ENCODE data around the gene TEKT1.
"Not testable (repeated sequence)": the region's sequence is repeated elsewhere in the genome, so short reads cannot be mapped to it uniquely, and the experiment has no call there.

TEKT1 gene

DNA sequence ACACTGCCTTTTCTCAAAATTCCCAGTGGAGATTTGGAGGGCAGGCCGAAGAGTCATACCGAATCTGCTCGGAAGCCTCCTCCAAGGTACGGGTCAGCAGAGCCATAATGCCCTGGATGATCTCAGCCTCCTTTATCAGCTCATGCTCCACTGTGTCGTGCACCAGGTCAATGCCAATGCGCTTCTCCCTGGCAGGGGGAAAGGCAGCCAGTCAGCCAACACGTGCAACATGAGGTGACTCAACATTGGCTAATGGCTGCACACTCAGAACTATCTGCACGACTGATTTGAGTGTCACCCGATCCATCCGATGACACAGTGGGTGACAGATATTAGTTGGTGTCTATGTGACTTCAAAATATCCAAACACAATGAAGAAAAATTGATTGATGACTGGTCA, 15.8 kb downstream of the TEKT1 start:
- DNase-seq (ENCODE audit: low read depth) = no peak

DNA sequence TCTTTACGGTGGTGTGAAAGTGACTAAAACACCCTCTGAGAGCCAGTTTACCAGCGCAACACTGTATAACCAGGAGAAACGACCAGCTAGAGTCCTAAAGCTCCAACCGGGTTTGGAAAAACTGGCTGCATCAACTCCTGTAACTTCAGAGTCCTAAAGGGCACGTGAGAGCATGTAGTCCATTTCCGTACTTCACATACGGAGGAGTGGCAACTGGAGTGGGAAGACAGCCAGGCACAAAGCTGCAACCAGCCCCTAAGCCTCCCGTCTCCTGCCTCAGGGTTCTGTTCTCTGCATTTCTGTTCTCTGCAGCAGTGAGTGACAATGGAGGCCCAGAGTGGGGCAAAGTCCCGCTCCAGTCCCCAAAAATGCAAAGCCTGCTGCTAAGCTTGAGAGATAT, 19.2 kb downstream of the TEKT1 start:
- no peak for DNase-seq (ENCODE audit: low read depth)

DNA sequence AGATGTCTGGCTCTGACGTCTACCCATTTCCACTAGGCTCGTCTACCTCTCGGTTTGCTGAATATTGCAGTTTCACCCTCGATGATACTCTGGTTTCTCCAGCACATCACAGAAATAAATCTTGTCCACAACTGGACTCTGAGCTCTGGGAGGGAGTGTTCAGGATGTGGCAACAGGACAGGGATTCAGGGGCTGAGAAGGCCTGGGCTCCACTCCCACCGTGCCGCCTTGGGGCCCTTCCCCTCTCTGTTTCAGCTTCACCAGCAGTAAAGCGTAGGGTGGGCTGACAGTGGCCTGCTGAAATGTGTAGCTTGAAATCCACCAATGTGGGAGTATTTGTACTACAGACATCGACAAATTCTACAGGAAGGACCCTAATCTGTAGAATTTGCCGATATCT, 20.0 kb downstream of the TEKT1 start:
- no peak for DNase-seq (ENCODE audit: low read depth)

DNA sequence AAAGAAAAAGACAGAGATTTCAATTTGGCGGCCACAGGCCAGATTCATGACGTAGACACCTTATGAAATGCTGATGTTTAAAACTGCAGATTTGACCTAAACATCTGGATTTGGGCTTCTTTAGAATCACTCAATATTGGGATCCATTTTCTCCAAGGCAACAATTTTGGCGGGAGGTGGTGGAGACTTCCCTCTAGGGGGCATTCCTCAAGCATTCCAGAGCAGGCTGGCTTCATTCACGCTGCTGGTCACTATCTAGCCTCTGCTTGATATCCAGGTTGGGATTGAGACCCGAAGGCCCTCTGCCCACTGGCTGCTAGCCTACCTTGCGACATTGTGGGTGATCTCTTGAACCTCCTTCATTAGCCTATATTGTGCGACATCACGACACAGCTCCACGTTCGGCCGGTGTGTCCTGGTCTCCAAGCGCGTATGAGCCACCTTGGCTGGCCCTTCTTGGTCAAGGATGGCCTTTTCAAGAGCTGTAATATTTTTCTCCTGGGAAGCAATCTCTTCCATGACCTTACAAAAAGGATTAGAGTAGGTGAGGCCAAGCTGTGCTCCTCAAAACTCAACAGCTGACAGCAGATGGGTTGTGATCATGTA, 31.0 kb downstream of the TEKT1 start:
- DNase-seq (ENCODE audit: low read depth) = no peak

DNA sequence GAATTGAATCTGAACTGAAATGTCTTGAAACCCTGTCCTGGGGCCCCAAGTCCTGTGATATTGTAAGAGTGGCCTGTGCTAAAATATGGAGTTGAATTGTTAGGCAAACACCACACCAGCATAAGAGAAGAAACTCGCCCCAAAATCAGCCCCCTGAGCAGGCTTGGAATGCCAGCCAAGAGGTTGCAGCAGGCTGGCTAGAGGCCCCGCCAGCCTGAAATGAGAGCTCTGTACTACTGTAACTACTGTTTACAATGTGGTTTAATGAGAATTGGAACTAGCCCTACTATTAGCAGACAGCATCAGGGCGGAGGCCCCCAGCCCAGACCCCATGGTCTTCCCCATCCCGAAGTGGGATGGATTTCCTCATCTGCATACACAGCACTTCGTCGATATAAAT, 31.8 kb downstream of the TEKT1 start:
- DNase-seq (ENCODE audit: low read depth) = no peak

DNA sequence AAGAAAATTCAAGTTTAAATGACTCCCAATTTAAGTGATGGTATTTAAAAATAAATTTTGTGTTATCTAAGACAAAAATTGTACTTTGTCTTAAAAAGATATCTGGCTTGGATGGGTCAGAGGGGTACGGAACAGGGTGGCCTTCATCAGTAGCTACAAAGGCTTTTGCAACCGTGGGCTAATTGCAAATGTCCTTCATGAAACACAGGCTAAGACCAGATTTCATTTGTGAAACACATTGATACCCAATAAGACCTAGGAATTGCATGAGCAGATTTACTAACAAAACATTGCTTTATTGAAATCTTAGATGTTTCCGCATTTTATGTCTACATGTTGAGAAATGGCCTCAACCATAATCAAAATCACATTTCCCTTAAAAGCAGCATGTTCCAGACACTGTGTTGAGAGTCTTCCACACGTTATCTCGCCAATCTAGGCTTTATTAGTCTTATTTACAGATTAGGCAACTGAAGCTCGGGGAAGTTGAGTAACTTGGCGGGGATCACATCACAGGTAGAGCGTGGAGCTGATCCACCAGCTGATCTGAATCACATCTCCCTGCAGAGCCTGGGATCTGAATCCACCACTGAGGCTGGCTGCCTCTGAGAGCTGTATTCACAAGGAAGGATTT, 33.7 kb downstream of the TEKT1 start:
- no peak for DNase-seq (ENCODE audit: low read depth)

DNA sequence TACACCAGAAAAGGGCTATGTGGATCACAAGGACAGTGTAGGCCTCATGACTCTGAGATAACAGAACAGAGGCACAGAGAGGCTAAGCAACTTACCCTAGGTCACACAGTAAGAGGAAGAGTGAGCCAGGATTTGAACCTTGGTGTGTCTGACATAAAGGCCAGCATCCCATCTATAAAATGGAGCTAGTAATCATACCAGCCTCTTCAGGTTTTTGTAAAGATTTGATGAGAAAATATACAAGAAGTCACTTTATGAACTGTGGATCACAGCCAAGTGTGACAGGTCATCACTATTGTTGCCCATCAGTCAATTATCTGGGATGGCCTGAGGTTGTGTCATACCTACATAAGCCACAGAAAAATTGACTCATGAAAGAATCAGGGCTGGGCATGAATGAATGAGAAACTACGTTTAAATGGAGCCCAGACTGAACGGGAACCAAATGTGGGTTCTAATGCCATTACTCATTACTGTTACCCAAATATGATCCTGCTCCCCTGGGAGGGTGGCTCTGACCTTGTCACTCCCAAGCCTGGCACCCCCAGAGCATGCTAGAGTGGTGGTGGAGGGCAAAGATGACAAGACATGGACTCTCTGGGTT, 34.5 kb downstream of the TEKT1 start:
- DNase-seq (ENCODE audit: low read depth) = no peak

DNA sequence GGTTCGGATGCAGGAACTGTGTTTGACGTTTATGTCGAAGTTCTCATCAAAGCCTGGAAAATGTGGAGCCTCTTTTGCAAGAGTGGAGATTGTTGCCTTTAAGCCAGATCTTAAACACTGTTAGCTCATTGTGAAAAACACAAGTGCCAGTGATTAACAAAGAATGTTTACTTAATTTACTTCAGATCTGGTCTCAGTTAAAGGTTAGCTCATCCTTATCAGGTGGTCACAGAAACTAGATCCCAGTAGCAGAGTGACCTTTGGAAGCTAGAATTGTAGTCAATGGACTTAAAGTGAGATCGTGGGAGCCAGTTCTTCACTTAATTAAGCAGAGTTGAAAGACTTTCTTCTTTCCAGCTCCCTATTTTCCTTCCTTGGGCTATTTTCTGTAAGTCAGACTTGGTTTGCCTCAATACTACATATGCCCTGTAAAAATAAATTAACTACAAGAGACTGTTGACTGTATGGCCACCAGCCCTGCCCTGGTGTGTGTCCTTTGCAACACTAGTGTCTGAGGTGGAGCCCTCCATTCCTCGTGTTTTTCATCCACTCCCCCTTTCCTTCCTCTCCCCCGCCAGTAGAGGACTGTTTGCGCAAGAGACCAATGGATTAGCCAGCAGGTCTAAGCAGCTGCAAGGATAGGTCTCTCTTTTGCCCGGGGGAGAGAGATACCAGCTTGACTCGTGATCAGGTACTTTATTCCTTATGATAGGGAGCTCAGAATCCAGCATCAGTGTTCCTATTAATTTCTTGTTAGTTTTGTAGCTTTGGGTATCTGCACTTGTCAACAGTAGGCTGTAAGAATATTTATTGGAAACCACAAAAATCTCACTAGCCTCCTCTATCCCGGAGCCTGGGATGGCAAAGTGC, 35.3 kb downstream of the TEKT1 start:
- no peak for DNase-seq (ENCODE audit: low read depth)

DNA sequence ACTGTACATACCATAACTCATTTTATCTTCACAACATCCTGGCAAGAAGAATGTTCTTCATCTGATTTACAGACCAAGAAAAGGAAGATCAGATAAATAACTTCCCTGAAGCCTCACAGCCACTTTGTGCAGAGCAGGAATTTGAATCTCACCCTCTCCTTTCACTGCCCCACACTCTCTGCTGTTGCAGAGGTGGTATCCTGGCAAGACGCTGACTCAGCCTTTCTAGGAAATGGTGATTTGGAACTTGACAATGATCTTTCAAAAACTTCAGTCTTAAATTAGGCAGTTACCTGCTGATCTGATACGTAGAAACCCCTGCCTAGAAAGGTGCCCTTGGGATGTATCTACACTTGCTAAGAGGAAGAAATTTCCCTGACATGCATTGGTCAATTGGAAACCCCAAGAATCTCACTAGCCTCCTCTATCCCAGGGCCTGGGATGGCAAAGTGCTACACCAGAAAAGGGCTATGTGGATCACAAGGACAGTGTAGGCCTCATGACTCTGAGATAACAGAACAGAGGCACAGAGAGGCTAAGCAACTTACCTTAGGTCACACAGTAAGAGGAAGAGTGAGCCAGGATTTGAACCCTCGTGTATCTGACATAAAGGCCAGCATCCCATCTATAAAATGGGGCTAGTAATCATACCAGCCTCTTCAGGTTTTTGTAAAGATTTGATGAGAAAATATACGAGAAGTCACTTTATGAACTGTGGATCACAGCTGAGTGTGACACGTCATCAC, 37.6 kb downstream of the TEKT1 start:
- DNase-seq (ENCODE audit: low read depth) = no peak

DNA sequence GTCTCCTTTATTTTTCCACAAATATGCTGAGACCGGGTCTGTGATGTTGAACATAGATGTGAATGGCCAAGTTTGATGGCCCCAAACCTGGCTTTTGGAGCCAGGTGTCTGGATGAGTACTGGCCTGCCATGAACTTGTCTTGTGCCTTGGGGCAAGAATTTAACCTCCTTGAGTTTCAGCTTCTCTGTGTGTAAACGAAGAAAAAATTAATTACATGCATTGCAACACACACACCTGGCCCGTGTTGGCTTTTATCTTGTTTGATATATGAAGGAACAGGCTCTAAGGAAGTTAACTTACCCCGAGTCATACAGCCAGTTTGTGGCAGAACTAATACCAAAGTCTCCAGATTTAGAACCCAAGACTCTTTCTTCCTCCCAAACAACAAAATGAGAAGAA, 42.4 kb downstream of the TEKT1 start:
- DNase-seq (ENCODE audit: low read depth) = no peak

DNA sequence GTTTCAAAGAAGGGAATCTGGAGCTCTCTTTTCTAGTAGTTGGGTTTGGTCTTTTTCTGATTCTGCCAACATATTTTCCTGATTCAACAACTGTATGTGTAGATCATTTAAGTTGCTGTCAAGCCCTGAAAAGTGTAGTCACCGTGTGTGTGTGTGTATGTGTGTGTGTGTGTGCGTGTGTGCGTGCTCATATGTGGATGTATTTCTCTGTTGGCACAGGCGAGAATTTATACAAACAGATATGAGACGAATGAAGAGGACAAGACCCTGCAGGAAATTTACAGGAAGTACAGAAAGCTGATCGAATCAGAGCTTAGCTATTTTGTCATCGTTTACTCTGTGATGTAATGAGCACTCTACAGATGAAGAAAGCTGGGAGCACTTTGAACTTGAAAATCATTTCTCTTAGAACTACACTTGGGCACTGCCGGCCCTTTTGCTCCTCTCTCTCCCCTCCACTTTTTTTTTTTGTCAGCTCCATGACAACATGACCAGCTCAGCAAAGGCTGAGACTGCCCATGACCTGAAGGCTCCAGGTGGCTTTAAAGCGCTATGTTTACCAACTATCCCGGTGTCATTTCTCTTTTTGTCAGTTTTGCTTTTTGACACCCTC, 44.3 kb downstream of the TEKT1 start:
- DNase-seq (ENCODE audit: low read depth) = no peak

DNA sequence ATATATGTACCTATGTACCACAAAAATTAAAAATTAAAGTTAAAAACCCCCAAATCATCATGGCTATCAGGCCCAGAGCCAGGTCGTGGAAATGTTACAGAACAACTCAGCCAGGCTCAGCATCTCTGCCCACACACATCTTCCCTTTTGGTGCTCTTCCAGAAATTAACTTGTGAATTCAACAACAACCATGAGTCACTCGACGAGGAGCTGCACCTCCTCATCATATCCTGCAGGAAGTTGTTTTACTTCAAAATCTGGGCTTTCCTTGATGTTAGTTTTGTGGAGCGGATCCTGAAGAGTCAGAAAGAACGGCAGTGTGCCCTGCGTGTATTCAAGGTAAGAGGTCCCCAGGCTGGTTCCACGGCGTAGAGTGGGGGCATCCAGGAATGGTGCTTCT, 44.9 kb downstream of the TEKT1 start:
- no peak for DNase-seq (ENCODE audit: low read depth)

DNA sequence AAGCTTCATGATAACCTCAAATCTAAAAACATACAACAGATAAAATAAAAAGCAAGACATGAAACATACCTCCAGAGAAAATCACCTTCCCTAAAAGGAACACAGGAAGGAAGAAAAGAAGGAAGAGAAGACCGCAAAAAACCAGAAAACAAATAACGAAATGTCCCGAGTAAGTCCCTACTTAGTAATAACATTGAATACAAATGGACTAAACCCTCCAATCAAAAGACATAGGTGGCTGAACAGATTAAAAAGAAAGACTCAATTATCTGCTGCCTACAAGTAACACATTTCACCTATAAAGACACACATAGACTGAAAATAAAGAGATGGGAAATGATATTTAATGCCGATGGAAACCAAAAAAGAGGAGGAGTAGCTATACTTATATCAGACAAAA, 49.3 kb downstream of the TEKT1 start:
- no peak for DNase-seq (ENCODE audit: low read depth)

DNA sequence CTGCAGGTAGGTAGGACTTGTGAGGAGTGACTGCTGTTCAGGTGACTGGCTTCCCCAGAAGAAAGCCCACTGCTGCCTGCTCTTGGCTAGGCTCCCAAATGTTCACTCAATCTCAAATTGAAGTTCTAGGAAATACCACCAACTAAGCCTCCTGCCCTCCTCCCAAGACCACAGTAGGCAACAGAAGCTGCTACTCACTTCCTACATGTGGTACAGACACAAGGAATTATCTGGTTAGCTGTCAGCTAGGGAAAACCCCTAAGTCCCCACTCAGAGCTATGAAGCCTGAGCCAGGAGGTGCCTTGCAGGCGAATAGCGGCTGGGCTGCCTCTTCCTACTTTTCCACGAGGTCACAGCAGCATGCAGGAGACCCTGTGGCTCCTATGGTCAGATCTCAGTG, 50.6 kb downstream of the TEKT1 start:
- DNase-seq (ENCODE audit: low read depth) = no peak

DNA sequence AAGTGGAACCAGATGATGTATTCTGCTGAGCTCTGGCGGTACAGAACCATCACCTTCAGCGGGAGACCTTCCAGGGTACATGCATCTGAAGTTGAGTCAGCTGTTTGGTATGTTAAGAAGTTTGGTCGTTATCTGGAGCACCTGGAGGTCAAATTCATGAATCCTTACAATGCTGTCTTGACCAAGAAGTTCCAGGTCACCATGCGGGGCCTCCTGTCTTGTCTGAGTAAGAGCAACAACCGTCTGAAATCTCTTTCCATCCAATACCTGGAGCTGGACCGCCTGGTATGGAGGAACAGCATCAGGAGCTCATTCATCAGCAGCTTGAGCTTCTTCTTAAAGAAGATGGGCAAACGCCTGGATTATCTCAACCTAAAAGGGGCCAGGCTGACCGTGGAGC, 51.5 kb downstream of the TEKT1 start:
- no peak for DNase-seq (ENCODE audit: low read depth)

DNA sequence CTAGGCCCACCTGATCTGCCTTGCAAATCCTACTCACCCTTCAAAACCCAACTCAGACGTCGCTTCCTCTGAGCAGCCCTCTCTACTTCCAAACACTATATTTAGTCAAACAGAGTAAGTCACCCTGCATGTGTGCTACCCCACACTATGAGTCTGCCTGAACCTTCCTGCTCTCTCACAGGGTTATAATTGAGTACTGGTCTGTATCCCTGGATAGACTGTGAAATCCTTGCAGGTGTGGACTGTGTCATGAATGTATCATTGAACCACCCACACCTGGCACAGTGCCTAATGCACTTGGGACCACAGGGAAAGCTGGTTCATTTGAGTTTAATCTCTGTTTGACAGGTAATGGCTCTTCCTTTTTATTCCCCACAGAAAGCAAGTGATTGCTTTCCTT, 52.1 kb downstream of the TEKT1 start:
- DNase-seq (ENCODE audit: low read depth) = no peak

DNA sequence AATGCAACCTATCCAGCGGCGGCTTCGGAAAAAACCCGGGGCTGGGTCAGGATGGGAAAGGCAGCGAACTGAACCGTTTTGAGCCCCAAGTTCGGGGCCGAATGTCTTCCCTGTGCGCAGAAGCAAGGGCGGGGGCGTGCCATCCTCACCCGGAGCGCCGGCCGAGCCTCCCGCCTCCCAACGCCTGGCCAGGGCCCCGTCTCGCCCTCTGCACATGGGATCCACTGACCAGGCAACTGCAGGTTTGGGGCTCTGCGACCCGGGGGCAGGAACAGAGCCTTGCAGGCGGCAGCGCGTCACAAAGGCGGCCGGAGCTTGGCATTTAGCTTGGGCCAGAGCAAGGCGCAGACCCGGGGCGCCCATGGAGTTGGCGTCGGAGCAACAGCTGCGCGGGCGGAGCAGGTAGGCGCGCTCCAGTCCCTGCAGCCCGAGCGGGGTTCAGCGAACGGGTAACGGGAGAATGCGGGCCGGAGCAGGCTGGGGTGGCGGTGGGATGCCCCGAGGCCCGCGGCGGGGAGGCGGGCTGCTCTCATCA, 55.6 kb downstream of the TEKT1 start, which contains the start of gene FBXO39:
TSS of gene FBXO39 (plus strand) at position 345 of the 535 bp plus-strand sequence. CDS start 3,654 bp downstream, outside the sequence.
- DNase-seq (ENCODE audit: low read depth) = no peak

DNA sequence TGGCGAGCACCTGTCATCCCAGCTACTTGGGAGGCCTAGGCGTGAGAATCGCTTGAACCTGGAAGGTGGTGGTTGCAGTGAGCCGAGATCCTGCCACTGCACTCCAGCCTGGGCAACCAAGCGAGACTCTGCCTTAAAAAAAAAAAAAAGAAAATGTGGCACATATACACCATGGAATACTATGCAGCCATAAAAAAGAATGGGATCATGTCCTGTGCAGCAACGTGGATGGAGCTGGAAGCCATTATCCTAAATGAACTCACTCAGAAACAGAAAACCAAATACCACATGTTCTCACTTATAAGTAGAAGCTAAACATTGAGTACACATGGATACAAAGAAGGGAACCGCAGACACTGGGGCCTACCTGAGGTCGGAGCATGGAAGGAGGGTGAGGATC, 56.6 kb downstream of the TEKT1 start:
- DNase-seq (ENCODE audit: low read depth) = not testable (repeated sequence)

DNA sequence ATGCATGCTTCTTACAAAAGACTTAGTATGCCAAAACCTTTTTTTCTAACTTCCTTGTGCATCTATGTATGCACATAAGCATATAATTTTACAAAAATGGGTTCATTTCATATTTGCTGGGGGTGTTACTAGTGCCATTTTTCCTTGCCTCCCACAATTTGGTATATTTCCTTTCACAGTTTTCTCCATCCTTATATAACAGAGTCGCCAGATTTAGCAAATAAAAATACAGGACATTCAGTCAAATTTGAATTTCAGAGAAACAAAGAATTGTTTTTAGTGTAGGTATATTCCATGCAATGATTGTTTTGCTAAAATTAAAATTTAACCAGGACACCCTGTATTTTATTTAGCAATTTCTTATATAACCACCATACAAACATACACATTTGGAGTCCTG, 59.5 kb downstream of the TEKT1 start:
- DNase-seq (ENCODE audit: low read depth) = no peak

DNA sequence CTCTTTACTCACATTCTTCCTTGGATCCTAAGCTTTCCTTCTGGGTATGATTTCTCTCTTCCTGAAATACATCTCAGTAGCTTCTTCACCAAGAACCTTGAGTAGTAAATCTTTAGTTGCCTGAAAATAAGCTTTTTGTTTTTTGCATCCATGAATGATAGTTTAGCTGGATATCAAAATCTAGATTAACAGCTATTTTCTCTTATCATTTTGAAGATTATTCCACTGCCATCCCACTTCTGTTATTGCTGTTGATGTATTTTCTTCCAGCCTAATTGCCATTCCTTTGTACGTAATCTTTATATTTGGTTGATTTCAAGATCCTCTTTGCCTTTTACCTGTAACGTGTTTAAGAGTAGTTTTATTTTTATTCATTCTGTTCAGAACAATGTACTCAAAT, 63.1 kb downstream of the TEKT1 start:
- no peak for DNase-seq (ENCODE audit: low read depth)

DNA sequence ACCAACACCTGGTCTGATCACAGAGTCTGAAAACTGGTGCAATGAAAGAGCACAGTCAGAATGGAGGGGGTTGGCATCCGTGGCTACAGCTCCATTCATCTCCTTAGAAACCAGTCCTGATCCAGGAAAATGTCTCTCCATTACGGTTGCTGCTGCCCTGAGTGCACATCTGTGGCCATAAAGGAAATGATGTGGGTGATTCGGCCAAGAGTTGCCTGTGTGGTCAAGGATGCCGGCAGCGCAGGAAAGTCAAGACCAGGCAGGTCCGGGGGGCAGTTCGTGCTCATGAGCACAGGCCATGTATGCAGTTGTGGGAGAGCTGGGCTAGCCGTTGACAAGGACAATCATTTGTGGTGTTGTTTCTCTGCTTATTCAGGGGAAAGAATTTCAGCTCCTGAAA, 69.8 kb downstream of the TEKT1 start:
- DNase-seq (ENCODE audit: low read depth) = no peak

Measured in T follicular helper cell (primary cell).